HepG2 (cell line): ENCODE data around the gene RABEPK. TPM values are rescaled to one million over a fixed set of nuclear protein-coding genes. Genes with fewer than 3 reads are reported as not detected.
A peak's percentile ranks its signal among the peaks of the same experiment; 100 is the strongest.

ENCODE experiments used
- BATF2 ChIP-seq: sonication (generic); formaldehyde crosslinking; IDR thresholded peaks from 2 replicates; pipeline ENCODE4 v1.8.0; 2022; ENCODE audit warnings: mild to moderate bottlenecking, missing genetic modification reagents, moderate library complexity
- DDIT3 ChIP-seq: sonication (generic); formaldehyde crosslinking; IDR thresholded peaks from 2 replicates; pipeline ENCODE4 v1.4.0; 2020; ENCODE audit warnings: mild to moderate bottlenecking, missing genetic modification reagents
- ELF3 ChIP-seq: IDR thresholded peaks from 2 replicates; pipeline ENCODE4 v1.6.1; 2016; ENCODE audit warnings: missing genetic modification reagents, missing compliant biosample characterization
- ELK4 ChIP-seq: sonication (generic); formaldehyde crosslinking; IDR thresholded peaks from 2 replicates; pipeline ENCODE4 v1.9.0; 2021; ENCODE audit warnings: missing genetic modification reagents, borderline replicate concordance
- FOXA3 ChIP-seq: IDR thresholded peaks from 2 replicates; pipeline ENCODE4 v1.6.1; 2016; ENCODE audit warnings: missing genetic modification reagents, missing compliant biosample characterization
- HOMEZ ChIP-seq: IDR thresholded peaks from 2 replicates; pipeline ENCODE4 v1.6.1; 2016; ENCODE audit warnings: low read depth
- KLF16 ChIP-seq, 2 experiments: sonication (generic) in 1 of 2; formaldehyde crosslinking in 1 of 2; IDR thresholded peaks; 2 replicates each; pipeline versions ENCODE4 v1.6.1 to v1.8.0; 2016 to 2023; ENCODE audit warnings: missing genetic modification reagents in 2 of 2, missing compliant biosample characterization in 1 of 2
- MED1 ChIP-seq: sonication (generic); formaldehyde crosslinking; IDR thresholded peaks from 2 replicates; pipeline ENCODE4 v1.4.0; 2020; ENCODE audit warnings: missing genetic modification reagents
- NFATC3 ChIP-seq: sonication (generic); formaldehyde crosslinking; IDR thresholded peaks from 2 replicates; pipeline ENCODE4 v1.5.1; 2020; ENCODE audit warnings: mild to moderate bottlenecking, missing genetic modification reagents
- PHF20 ChIP-seq: sonication (generic); formaldehyde crosslinking; IDR thresholded peaks from 2 replicates; pipeline ENCODE4 v1.5.0; 2020; ENCODE audit warnings: mild to moderate bottlenecking, missing genetic modification reagents
- RARA ChIP-seq: IDR thresholded peaks from 2 replicates; pipeline ENCODE4 v1.6.1; 2016; ENCODE audit warnings: missing genetic modification reagents, missing compliant biosample characterization
- RCOR2 ChIP-seq: IDR thresholded peaks from 2 replicates; pipeline ENCODE4 v1.6.1; 2016; ENCODE audit warnings: missing biosample characterization, missing genetic modification reagents
- SAP130 ChIP-seq: IDR thresholded peaks from 2 replicates; pipeline ENCODE4 v1.6.1; 2016; ENCODE audit warnings: low read depth
- SATB2 ChIP-seq: sonication (generic); formaldehyde crosslinking; IDR thresholded peaks from 2 replicates; pipeline ENCODE4 v1.5.0; 2020; ENCODE audit warnings: missing genetic modification reagents
- U2AF2 ChIP-seq: fragments of 200-400 bp; formaldehyde crosslinking; IDR thresholded peaks from 2 replicates; pipeline ENCODE4 v1.6.1; 2017; ENCODE audit warnings: low read depth, mild to moderate bottlenecking, low read length
- ZNF333 ChIP-seq: sonication (generic); formaldehyde crosslinking; IDR thresholded peaks from 2 replicates; pipeline ENCODE4 v1.4.0; 2020; ENCODE audit warnings: mild to moderate bottlenecking, missing genetic modification reagents, borderline replicate concordance
- polyA plus RNA-seq, 8 experiments: library from polyadenylated mRNA; depleted of rRNA in 3 of 8; stranded (reverse) in 7 of 8; unstranded in 1 of 8; fragments of >200 nt; fragmentation: Illumina TruSeq in 4 of 8; extraction: Trizol in 4 of 8; gene quantifications; 2 replicates each; pipeline versions ENCODE4 v1.2.1 to v1.2.3, GENCODE V29; 2011 to 2016; ENCODE audit warnings: low read depth in 4 of 8, missing spikeins in 1 of 8, mixed read lengths in 1 of 8; ENCODE audit not compliant: insufficient read depth in 1 of 8
- total RNA-seq, 5 experiments: library from RNA; depleted of rRNA; stranded (reverse); fragments of >200 nt; fragmentation: Illumina TruSeq; extraction: Trizol; gene quantifications; 2 replicates each; pipeline ENCODE4 v1.2.3, GENCODE V29; 2016; ENCODE audit warnings: low read depth in 1 of 5
- TF ChIP-seq, protein P1 (sequence below): sonication (generic); formaldehyde crosslinking; IDR thresholded peaks from 2 replicates; pipeline ENCODE4 v1.8.0; 2022; ENCODE audit warnings: missing genetic modification reagents, mild to moderate bottlenecking, borderline replicate concordance
- TF ChIP-seq, protein P2 (sequence below): sonication (generic); formaldehyde crosslinking; IDR thresholded peaks from 2 replicates; pipeline ENCODE4 v1.4.0; 2020; ENCODE audit warnings: missing genetic modification reagents
- TF ChIP-seq, protein P3 (sequence below): IDR thresholded peaks from 2 replicates; pipeline ENCODE4 v1.6.1; 2016; ENCODE audit warnings: low read depth, missing genetic modification reagents, missing compliant biosample characterization

Gene RABEPK
- total and polyA plus RNA-seq, 2 of the 13 experiments (the other 11 are each of a cell fraction or from before 2014, with no cell fraction given), result 75.5 to 90.0 TPM

DNA sequence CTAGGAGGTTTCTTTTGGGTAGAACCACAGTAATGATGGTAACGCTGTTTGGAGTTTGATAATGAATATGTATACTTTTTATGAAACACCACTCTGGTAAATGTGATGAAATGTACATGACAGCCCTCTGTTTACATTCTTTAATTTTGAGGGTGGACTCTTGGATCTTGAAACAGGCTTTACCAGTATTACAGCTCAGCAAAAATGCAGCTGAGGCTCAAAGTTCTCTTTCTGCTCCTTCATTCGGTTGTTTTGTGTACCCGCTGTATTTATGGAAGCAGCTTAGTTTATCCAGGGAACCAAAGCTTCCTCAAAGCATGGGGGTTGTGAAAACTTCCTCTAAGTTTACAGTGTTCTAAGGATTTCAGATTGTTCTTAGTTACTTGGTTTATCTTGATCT lies 72.4 kb downstream of the RABEPK start (continued):
- TF ChIP-seq ELK4 (CRISPR knock-in tag) (no peak), KLF16 (CRISPR knock-in tag; IDR thresholded peaks at IDR 0.05) (peak in 1 of 2 experiments; percentile 52; a peak in 1 of 4 replicates), FOXA3 (CRISPR knock-in tag) (peak; percentile 97), ELF3 (CRISPR knock-in tag) (peak; percentile 82), PHF20 (no peak), U2AF2 (no peak), HOMEZ (CRISPR knock-in tag) (peak; percentile 83; the same call in 1 of the 2 replicates), DDIT3 (CRISPR knock-in tag) (0 out of 2 replicates have a peak, but pooled peaks have one; percentile 17), NFATC3 (CRISPR knock-in tag) (no peak), MED1 (CRISPR knock-in tag) (peak; percentile 81), RCOR2 (peak; percentile 70; the same call in 1 of the 2 replicates), SAP130 (CRISPR knock-in tag) (peak; percentile 90), BATF2 (no peak), ZNF333 (no peak), SATB2 (CRISPR knock-in tag) (no peak), RARA (CRISPR knock-in tag) (peak; percentile 38)
- TF ChIP-seq, protein P1, sequence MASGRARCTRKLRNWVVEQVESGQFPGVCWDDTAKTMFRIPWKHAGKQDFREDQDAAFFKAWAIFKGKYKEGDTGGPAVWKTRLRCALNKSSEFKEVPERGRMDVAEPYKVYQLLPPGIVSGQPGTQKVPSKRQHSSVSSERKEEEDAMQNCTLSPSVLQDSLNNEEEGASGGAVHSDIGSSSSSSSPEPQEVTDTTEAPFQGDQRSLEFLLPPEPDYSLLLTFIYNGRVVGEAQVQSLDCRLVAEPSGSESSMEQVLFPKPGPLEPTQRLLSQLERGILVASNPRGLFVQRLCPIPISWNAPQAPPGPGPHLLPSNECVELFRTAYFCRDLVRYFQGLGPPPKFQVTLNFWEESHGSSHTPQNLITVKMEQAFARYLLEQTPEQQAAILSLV (CRISPR knock-in tag), result no peak
- TF ChIP-seq, protein P2, sequence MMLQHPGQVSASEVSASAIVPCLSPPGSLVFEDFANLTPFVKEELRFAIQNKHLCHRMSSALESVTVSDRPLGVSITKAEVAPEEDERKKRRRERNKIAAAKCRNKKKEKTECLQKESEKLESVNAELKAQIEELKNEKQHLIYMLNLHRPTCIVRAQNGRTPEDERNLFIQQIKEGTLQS (CRISPR knock-in tag), result no peak
- TF ChIP-seq, protein P3, sequence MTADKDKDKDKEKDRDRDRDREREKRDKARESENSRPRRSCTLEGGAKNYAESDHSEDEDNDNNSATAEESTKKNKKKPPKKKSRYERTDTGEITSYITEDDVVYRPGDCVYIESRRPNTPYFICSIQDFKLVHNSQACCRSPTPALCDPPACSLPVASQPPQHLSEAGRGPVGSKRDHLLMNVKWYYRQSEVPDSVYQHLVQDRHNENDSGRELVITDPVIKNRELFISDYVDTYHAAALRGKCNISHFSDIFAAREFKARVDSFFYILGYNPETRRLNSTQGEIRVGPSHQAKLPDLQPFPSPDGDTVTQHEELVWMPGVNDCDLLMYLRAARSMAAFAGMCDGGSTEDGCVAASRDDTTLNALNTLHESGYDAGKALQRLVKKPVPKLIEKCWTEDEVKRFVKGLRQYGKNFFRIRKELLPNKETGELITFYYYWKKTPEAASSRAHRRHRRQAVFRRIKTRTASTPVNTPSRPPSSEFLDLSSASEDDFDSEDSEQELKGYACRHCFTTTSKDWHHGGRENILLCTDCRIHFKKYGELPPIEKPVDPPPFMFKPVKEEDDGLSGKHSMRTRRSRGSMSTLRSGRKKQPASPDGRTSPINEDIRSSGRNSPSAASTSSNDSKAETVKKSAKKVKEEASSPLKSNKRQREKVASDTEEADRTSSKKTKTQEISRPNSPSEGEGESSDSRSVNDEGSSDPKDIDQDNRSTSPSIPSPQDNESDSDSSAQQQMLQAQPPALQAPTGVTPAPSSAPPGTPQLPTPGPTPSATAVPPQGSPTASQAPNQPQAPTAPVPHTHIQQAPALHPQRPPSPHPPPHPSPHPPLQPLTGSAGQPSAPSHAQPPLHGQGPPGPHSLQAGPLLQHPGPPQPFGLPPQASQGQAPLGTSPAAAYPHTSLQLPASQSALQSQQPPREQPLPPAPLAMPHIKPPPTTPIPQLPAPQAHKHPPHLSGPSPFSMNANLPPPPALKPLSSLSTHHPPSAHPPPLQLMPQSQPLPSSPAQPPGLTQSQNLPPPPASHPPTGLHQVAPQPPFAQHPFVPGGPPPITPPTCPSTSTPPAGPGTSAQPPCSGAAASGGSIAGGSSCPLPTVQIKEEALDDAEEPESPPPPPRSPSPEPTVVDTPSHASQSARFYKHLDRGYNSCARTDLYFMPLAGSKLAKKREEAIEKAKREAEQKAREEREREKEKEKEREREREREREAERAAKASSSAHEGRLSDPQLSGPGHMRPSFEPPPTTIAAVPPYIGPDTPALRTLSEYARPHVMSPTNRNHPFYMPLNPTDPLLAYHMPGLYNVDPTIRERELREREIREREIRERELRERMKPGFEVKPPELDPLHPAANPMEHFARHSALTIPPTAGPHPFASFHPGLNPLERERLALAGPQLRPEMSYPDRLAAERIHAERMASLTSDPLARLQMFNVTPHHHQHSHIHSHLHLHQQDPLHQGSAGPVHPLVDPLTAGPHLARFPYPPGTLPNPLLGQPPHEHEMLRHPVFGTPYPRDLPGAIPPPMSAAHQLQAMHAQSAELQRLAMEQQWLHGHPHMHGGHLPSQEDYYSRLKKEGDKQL (CRISPR knock-in tag), result peak; percentile 33; the same call in 1 of the 2 replicates
